ENCODE measurements around the gene CYP3A7. TPM values are rescaled to one million over a fixed set of nuclear protein-coding genes. Genes with fewer than 3 reads are reported as not detected.

CYP3A7 gene
- total RNA-seq (ENCODE audit: unreplicated experiment) = not detected
- long read RNA-seq = 0 reads

GRCh38 chr7:99734987-99735386 lies at the start of gene CYP3A7:
TSS of gene CYP3A7 (minus strand) at chr7:99735196. CDS start at chr7:99735093, 103 bp downstream.
- no peaks in the 10 kb centered on the region for H3K27me3 Mint-ChIP-seq (ENCODE audit: unreplicated experiment)
- no peak within 1 kb of the TSS for H3K27ac Mint-ChIP-seq (ENCODE audit: unreplicated experiment)
- H3K4me3 Mint-ChIP-seq (ENCODE audit: unreplicated experiment) = no peak within 1 kb of the TSS
- TF ChIP-seq CTCF (IDR thresholded peaks at IDR 0.05; ENCODE audit: partially characterized antibody, unreplicated experiment) = no peak
- H3K36me3 Mint-ChIP-seq (ENCODE audit: unreplicated experiment) = no peaks in the 10 kb centered on the region
- H3K4me1 Mint-ChIP-seq (ENCODE audit: low read depth, unreplicated experiment) = no peaks in the 10 kb centered on the region
- DNase-seq = no peak
- no peaks in the 10 kb centered on the region for H3K9me3 Mint-ChIP-seq (ENCODE audit: unreplicated experiment)

- DNase-seq = no peak
- H3K4me3 Mint-ChIP-seq (ENCODE audit: unreplicated experiment) = no peak within 1 kb of the TSS
- peaks cover 2% of the 10 kb centered on the region for H3K9me3 Mint-ChIP-seq (ENCODE audit: unreplicated experiment)
- H3K4me1 Mint-ChIP-seq (ENCODE audit: low read depth, unreplicated experiment) = no peaks in the 10 kb centered on the region
- no peak for TF ChIP-seq CTCF (IDR thresholded peaks at IDR 0.05; ENCODE audit: partially characterized antibody, unreplicated experiment)
- no peak within 1 kb of the TSS for H3K27ac Mint-ChIP-seq (ENCODE audit: unreplicated experiment)
- no peaks in the 10 kb centered on the region for H3K36me3 Mint-ChIP-seq (ENCODE audit: unreplicated experiment)
- no peaks in the 10 kb centered on the region for H3K27me3 Mint-ChIP-seq (ENCODE audit: unreplicated experiment)
Observed at GRCh38 chr7:99784007-99784406, 49.0 kb upstream of the CYP3A7 start, which contains the start of gene CYP3A4. TSS of gene CYP3A4 (minus strand) at chr7:99784184. CDS start at chr7:99784081, 103 bp downstream.

GRCh38 chr7:99782012-99782953 lies 47.3 kb upstream of the CYP3A7 start:
- DNase-seq = no peak
- no peak for TF ChIP-seq CTCF (IDR thresholded peaks at IDR 0.05; ENCODE audit: partially characterized antibody, unreplicated experiment)
- Mint-ChIP-seq H3K36me3 (ENCODE audit: unreplicated experiment) (no peaks in the 10 kb centered on the region), H3K4me3 (ENCODE audit: unreplicated experiment) (no peak overlapping the region), H3K27me3 (ENCODE audit: unreplicated experiment) (no peaks in the 10 kb centered on the region), H3K4me1 (ENCODE audit: low read depth, unreplicated experiment) (no peaks in the 10 kb centered on the region), H3K9me3 (ENCODE audit: unreplicated experiment) (peaks cover 2% of the 10 kb centered on the region), H3K27ac (ENCODE audit: unreplicated experiment) (no peak overlapping the region)

GRCh38 chr7:99780588-99780987 lies 45.6 kb upstream of the CYP3A7 start:
- no peak for DNase-seq
- no peaks in the 10 kb centered on the region for H3K9me3 Mint-ChIP-seq (ENCODE audit: unreplicated experiment)
- H3K4me3 Mint-ChIP-seq (ENCODE audit: unreplicated experiment) = no peak overlapping the region
- H3K27me3 Mint-ChIP-seq (ENCODE audit: unreplicated experiment) = no peaks in the 10 kb centered on the region
- H3K4me1 Mint-ChIP-seq (ENCODE audit: low read depth, unreplicated experiment) = no peaks in the 10 kb centered on the region
- H3K36me3 Mint-ChIP-seq (ENCODE audit: unreplicated experiment) = no peaks in the 10 kb centered on the region
- H3K27ac Mint-ChIP-seq (ENCODE audit: unreplicated experiment) = no peak overlapping the region
- no peak for TF ChIP-seq CTCF (IDR thresholded peaks at IDR 0.05; ENCODE audit: partially characterized antibody, unreplicated experiment)

GRCh38 chr7:99779949-99780348 lies 45.0 kb upstream of the CYP3A7 start:
- Mint-ChIP-seq H3K27ac (ENCODE audit: unreplicated experiment) (no peak overlapping the region), H3K36me3 (ENCODE audit: unreplicated experiment) (no peaks in the 10 kb centered on the region)

More at GRCh38 chr7:99779949-99780348, 45.0 kb upstream of the CYP3A7 start:
- no peak for DNase-seq
- Mint-ChIP-seq H3K4me1 (ENCODE audit: low read depth, unreplicated experiment) (no peaks in the 10 kb centered on the region), H3K9me3 (ENCODE audit: unreplicated experiment) (no peaks in the 10 kb centered on the region), H3K27me3 (ENCODE audit: unreplicated experiment) (no peaks in the 10 kb centered on the region), H3K4me3 (ENCODE audit: unreplicated experiment) (no peak overlapping the region)
- TF ChIP-seq CTCF (IDR thresholded peaks at IDR 0.05; ENCODE audit: partially characterized antibody, unreplicated experiment) = no peak
